ENCODE data around the gene FARS2. TPM values are rescaled to one million over a fixed set of nuclear protein-coding genes. Genes with fewer than 3 reads are reported as not detected.

The FARS2 gene
- total and polyA plus RNA-seq, 8 donors: 15.1 to 20.3 (median 17.9) TPM

- no peak for TF ChIP-seq CTCF (IDR thresholded peaks at IDR 0.05)
- Histone ChIP-seq H3K27ac (no peak overlapping the region), H3K36me3 (no peaks in the 10 kb centered on the region), H3K9me3 (no peaks in the 10 kb centered on the region), H3K4me3 (no peak overlapping the region), H3K4me1 (peaks cover 0 to 7% of the 10 kb centered on the region in 2 donors), H3K27me3 (no peaks in the 10 kb centered on the region)
- intact Hi-C loops (cut with DNase I): no loop called here
- DNase-seq: no peak
- ATAC-seq: no peak
These were observed 279.7 kb downstream of the FARS2 start for GRCh38 chr6:5541025-5541424.

- no peak for DNase-seq
- Histone ChIP-seq H3K4me1 (peaks cover 0 to 6% of the 10 kb centered on the region in 2 donors), H3K27ac (no peak overlapping the region), H3K27me3 (no peaks in the 10 kb centered on the region), H3K4me3 (no peak overlapping the region), H3K36me3 (peaks cover 0 to under 1% of the 10 kb centered on the region in 2 donors), H3K9me3 (no peaks in the 10 kb centered on the region)
- TF ChIP-seq CTCF (IDR thresholded peaks at IDR 0.05): no peak
- intact Hi-C loops (cut with DNase I): no loop called here
- ATAC-seq: no peak
These were observed 280.6 kb downstream of the FARS2 start for GRCh38 chr6:5541751-5542432.

GRCh38 chr6:5547556-5547955 is 286.2 kb downstream of the FARS2 start:
- no peak for TF ChIP-seq CTCF (IDR thresholded peaks at IDR 0.05)
- H3K27me3 ChIP-seq: no peaks in the 10 kb centered on the region
- ATAC-seq (no peak), DNase-seq (no peak)
- no peaks in the 10 kb centered on the region for H3K4me1 ChIP-seq
- H3K9me3 ChIP-seq: peaks cover 0 to 13% of the 10 kb centered on the region in 2 donors
- intact Hi-C loops (cut with DNase I): no loop called here
- no peak overlapping the region for H3K27ac ChIP-seq
- no peak overlapping the region for H3K4me3 ChIP-seq
- peaks cover 0 to 6% of the 10 kb centered on the region in 2 donors for H3K36me3 ChIP-seq

- ATAC-seq (no peak), DNase-seq (no peak)
- no peak for TF ChIP-seq CTCF (IDR thresholded peaks at IDR 0.05)
- H3K36me3 ChIP-seq: peaks cover 0 to 6% of the 10 kb centered on the region in 2 donors
- no peaks in the 10 kb centered on the region for H3K4me1 ChIP-seq
- H3K9me3 ChIP-seq: peaks cover 0 to 13% of the 10 kb centered on the region in 2 donors
- intact Hi-C loops (cut with DNase I): no loop called here
- no peak overlapping the region for H3K4me3 ChIP-seq
- no peaks in the 10 kb centered on the region for H3K27me3 ChIP-seq
- H3K27ac ChIP-seq: no peak overlapping the region
These were observed 289.3 kb downstream of the FARS2 start for GRCh38 chr6:5550631-5551030.

- Histone ChIP-seq H3K4me1 (no peaks in the 10 kb centered on the region), H3K9me3 (peaks cover 0 to 13% of the 10 kb centered on the region in 2 donors), H3K27me3 (no peaks in the 10 kb centered on the region), H3K4me3 (no peak overlapping the region), H3K36me3 (peaks cover 0 to 3% of the 10 kb centered on the region in 2 donors), H3K27ac (no peak overlapping the region)
- no peak for TF ChIP-seq CTCF (IDR thresholded peaks at IDR 0.05)
- DNase-seq (no peak), ATAC-seq (no peak)
- intact Hi-C loops (cut with DNase I): no loop called here
These were observed 290.9 kb downstream of the FARS2 start for GRCh38 chr6:5552243-5552642.
